Neuronal stem cell (in vitro differentiated cells): ENCODE data around the gene SAPCD1.

Experiments used
- DNase-seq: peaks from one replicate; pipeline ENCODE4 v3.0.0-alpha.2; 2013; ENCODE audit warnings: low spot score
- H2AFZ ChIP-seq: one replicate; pipeline ENCODE4 v1.6.1; 2013; ENCODE audit warnings: mild to moderate bottlenecking, low read length, inconsistent platforms
- H2AK5ac ChIP-seq: 2 replicates; pipeline ENCODE4 v1.6.1; 2013; ENCODE audit warnings: low read depth, mild to moderate bottlenecking, inconsistent platforms, low read length, moderate library complexity, mixed read lengths
- H2BK120ac ChIP-seq: 2 replicates; pipeline ENCODE4 v1.6.1; 2013; ENCODE audit warnings: low read depth, mild to moderate bottlenecking, inconsistent platforms, low read length, moderate library complexity, mixed read lengths
- H2BK12ac ChIP-seq: one replicate; pipeline ENCODE4 v1.6.1; 2013; ENCODE audit warnings: low read length, inconsistent platforms
- H2BK15ac ChIP-seq: 2 replicates; pipeline ENCODE4 v1.6.1; 2013; ENCODE audit warnings: mild to moderate bottlenecking, low read length, inconsistent platforms, mixed read lengths
- H2BK5ac ChIP-seq: one replicate; pipeline ENCODE4 v1.6.1; 2013; ENCODE audit warnings: inconsistent platforms, mild to moderate bottlenecking, low read length, moderate library complexity
- H3K14ac ChIP-seq: one replicate; pipeline ENCODE4 v1.6.1; 2013; ENCODE audit warnings: low read length, inconsistent platforms
- H3K18ac ChIP-seq: 2 replicates; pipeline ENCODE4 v1.6.1; 2013; ENCODE audit warnings: low read length, inconsistent platforms
- H3K23ac ChIP-seq: 2 replicates; pipeline ENCODE4 v1.6.1; 2013; ENCODE audit warnings: low read depth, mild to moderate bottlenecking, mixed read lengths, low read length, inconsistent platforms; ENCODE audit not compliant: poor library complexity
- H3K27ac ChIP-seq: replicated peaks from 3 replicates; pipeline ENCODE4 v1.5.1; 2013; ENCODE audit warnings: low read length, inconsistent platforms
- H3K27me3 ChIP-seq, 3 experiments: 2 replicates each; pipeline ENCODE4 v1.6.1; 2013; ENCODE audit warnings: low read length in 3 of 3, mild to moderate bottlenecking in 2 of 3, inconsistent platforms in 1 of 3, low read depth in 1 of 3, mixed read lengths in 1 of 3, moderate library complexity in 1 of 3; ENCODE audit not compliant: control insufficient read depth in 3 of 3, insufficient read depth in 3 of 3
- H3K36me3 ChIP-seq, 2 donors: replicated peaks in 1 of 2; 2 replicates each; pipeline ENCODE4 v1.6.1; 2013; ENCODE audit warnings: low read length in 2 of 2; ENCODE audit not compliant: control insufficient read depth in 2 of 2, insufficient read depth in 2 of 2
- H3K4ac ChIP-seq: 2 replicates; pipeline ENCODE4 v1.6.1; 2013; ENCODE audit warnings: inconsistent platforms, mild to moderate bottlenecking, low read length, moderate library complexity
- H3K4me1 ChIP-seq, 2 donors: 1 replicate in 1 of 2; 2 replicates in 1 of 2; pipeline ENCODE4 v1.6.1; 2013; ENCODE audit warnings: low read length in 2 of 2, low read depth in 1 of 2; ENCODE audit not compliant: control insufficient read depth in 2 of 2, insufficient read depth in 1 of 2
- H3K4me2 ChIP-seq: one replicate; pipeline ENCODE4 v1.6.1; 2013; ENCODE audit warnings: mild to moderate bottlenecking, low read length, inconsistent platforms; ENCODE audit not compliant: insufficient read depth, poor library complexity, severe bottlenecking
- H3K4me3 ChIP-seq, 2 donors: 2 replicates each; pipeline ENCODE4 v1.5.1; 2013; ENCODE audit warnings: low read length in 2 of 2, mild to moderate bottlenecking in 2 of 2, inconsistent platforms in 1 of 2, moderate library complexity in 1 of 2
- H3K79me1 ChIP-seq: one replicate; pipeline ENCODE4 v1.6.1; 2013; ENCODE audit warnings: low read depth, mild to moderate bottlenecking, inconsistent platforms, low read length, moderate library complexity
- H3K9ac ChIP-seq: one replicate; pipeline ENCODE4 v1.6.1; 2013; ENCODE audit warnings: mild to moderate bottlenecking, low read depth, low read length, inconsistent platforms; ENCODE audit not compliant: poor library complexity
- H3K9me3 ChIP-seq, 2 donors: replicated peaks in 1 of 2; 2 replicates each; pipeline versions ENCODE3 to v1.6.1; 2013; ENCODE audit warnings: low read length in 2 of 2, mild to moderate bottlenecking in 2 of 2, inconsistent platforms in 1 of 2, low read depth in 1 of 2, mixed read lengths in 1 of 2, moderate library complexity in 1 of 2; ENCODE audit not compliant: control insufficient read depth in 2 of 2, insufficient read depth in 1 of 2
- H4K8ac ChIP-seq: one replicate; pipeline ENCODE4 v1.6.1; 2013; ENCODE audit warnings: low read depth, mild to moderate bottlenecking, inconsistent platforms, low read length, moderate library complexity
- H4K91ac ChIP-seq: one replicate; pipeline ENCODE4 v1.6.1; 2013; ENCODE audit warnings: low read length, low read depth, mild to moderate bottlenecking, inconsistent platforms; ENCODE audit not compliant: poor library complexity
- WGBS, 2 donors: extraction: QIAGEN DNeasy Blood & Tissue Kit; methylation state at CpG; one replicate each; pipeline ENCODE4 v1.1.7; 2013; ENCODE audit warnings: missing lambda C conversion rate in 2 of 2, mixed read lengths in 1 of 2; ENCODE audit not compliant: insufficient read length in 2 of 2, insufficient replicate concordance in 1 of 2; ENCODE audit errors: extremely low coverage in 2 of 2; 5-methylcytosine and 5-hydroxymethylcytosine counted together

SAPCD1 gene

GRCh38 chr6:31727717-31728671, 34.5 kb upstream of the SAPCD1 start:
- Histone ChIP-seq H3K23ac (peak overlapping the region; percentile 92), H3K9me3 (no peaks in the 10 kb centered on the region), H3K4me1 (peaks cover 9 to 13% of the 10 kb centered on the region in 2 donors), H2BK5ac (peak overlapping the region; percentile 85), H3K4ac (no peak overlapping the region), H2AFZ (no peak overlapping the region), H2BK12ac (no peak overlapping the region), H3K4me2 (no peak overlapping the region), H2BK15ac (no peak overlapping the region), H2BK120ac (no peak overlapping the region), H3K14ac (no peak overlapping the region), H3K9ac (no peak overlapping the region), H3K4me3 (peak overlapping the region in 1 of 2 donors; percentile 83), H3K18ac (no peak overlapping the region), H3K36me3 (peaks cover 48 to 73% of the 10 kb centered on the region in 2 donors), H4K8ac (peak overlapping the region; percentile 53), H3K79me1 (peaks cover 7% of the 10 kb centered on the region), H3K27me3 (no peaks in the 10 kb centered on the region), H4K91ac (no peak overlapping the region), H2AK5ac (peak overlapping the region; percentile 36), H3K27ac (no peak overlapping the region)
- no CpG with 5 or more reads among the region's 41 CpGs for WGBS, 2 donors
- DNase-seq: no peak

- H3K27me3 ChIP-seq: no peaks in the 10 kb centered on the region
- peak within 1 kb of the TSS; percentile 95 for H3K23ac ChIP-seq
- H2BK120ac ChIP-seq: peak within 1 kb of the TSS; percentile 35
- H3K36me3 ChIP-seq: peaks cover 57 to 82% of the 10 kb centered on the region in 2 donors
- peak within 1 kb of the TSS; percentile 83 to 94 for H3K4me3 ChIP-seq
- peak within 1 kb of the TSS; percentile 37 for H2BK15ac ChIP-seq
- H3K9me3 ChIP-seq: no peaks in the 10 kb centered on the region
- peak within 1 kb of the TSS; percentile 85 for H2BK5ac ChIP-seq
- H2BK12ac ChIP-seq: no peak within 1 kb of the TSS
- peak within 1 kb of the TSS; percentile 84 for H3K27ac ChIP-seq
- H3K79me1 ChIP-seq: peaks cover 11% of the 10 kb centered on the region
- no CpG with 5 or more reads among the region's 36 CpGs for WGBS, 2 donors
- peak within 1 kb of the TSS; percentile 89 for H4K91ac ChIP-seq
- peak within 1 kb of the TSS; percentile 88 for H2AK5ac ChIP-seq
- H4K8ac ChIP-seq: peak within 1 kb of the TSS; percentile 53
- H3K4me1 ChIP-seq: peaks cover 9 to 13% of the 10 kb centered on the region in 2 donors
- H3K18ac ChIP-seq: peak within 1 kb of the TSS; percentile 100
- H3K14ac ChIP-seq: peak within 1 kb of the TSS; percentile 73
- H2AFZ ChIP-seq: peak within 1 kb of the TSS; percentile 86
- H3K4me2 ChIP-seq: peak within 1 kb of the TSS; percentile 77
- peak within 1 kb of the TSS; percentile 92 for H3K9ac ChIP-seq
- DNase-seq: no peak
- H3K4ac ChIP-seq: no peak within 1 kb of the TSS
These were observed 33.5 kb upstream of the SAPCD1 start, which contains the start of gene DDAH2 for GRCh38 chr6:31728767-31729514. TSS of gene DDAH2 (minus strand) at chr6:31729299. CDS start at chr6:31729161, 138 bp downstream.

- Histone ChIP-seq H2BK120ac (no peak overlapping the region), H3K23ac (peak overlapping the region; percentile 95), H3K27ac (peak overlapping the region; percentile 84), H3K9ac (peak overlapping the region; percentile 82), H2BK5ac (peak overlapping the region; percentile 85), H2AK5ac (peak overlapping the region; percentile 88), H3K36me3 (peaks cover 57 to 83% of the 10 kb centered on the region in 2 donors), H3K27me3 (no peaks in the 10 kb centered on the region), H2AFZ (peak overlapping the region; percentile 86), H4K8ac (no peak overlapping the region), H3K18ac (peak overlapping the region; percentile 100), H3K4me1 (peaks cover 13 to 18% of the 10 kb centered on the region in 2 donors), H3K14ac (peak overlapping the region; percentile 73), H4K91ac (no peak overlapping the region), H3K4ac (no peak overlapping the region), H3K4me3 (peak overlapping the region; percentile 83 to 94), H3K79me1 (peaks cover 15% of the 10 kb centered on the region), H2BK15ac (no peak overlapping the region), H3K9me3 (no peaks in the 10 kb centered on the region), H2BK12ac (no peak overlapping the region), H3K4me2 (peak overlapping the region; percentile 77)
- DNase-seq: peak; percentile 92
- no CpG with 5 or more reads among the region's 29 CpGs for WGBS, 2 donors
These were observed 32.9 kb upstream of the SAPCD1 start for GRCh38 chr6:31729515-31729978.
